ENCODE measurements around the gene LMO2. TPM values are rescaled to one million over a fixed set of nuclear protein-coding genes. Genes with fewer than 3 reads are reported as not detected.
A peak's percentile ranks its signal among the peaks of the same experiment; 100 is the strongest.

Gene LMO2
- total and polyA plus RNA-seq, 12 donors = 3.9 to 16.9 (median 9.8) TPM

GRCh38 chr11:33904102-33904501, 12.2 kb upstream of the LMO2 start:
- no peak for DNase-seq
- Histone ChIP-seq H3K27ac (no peak overlapping the region), H3K9me3 (peaks cover 0 to 4% (median 0%) of the 10 kb centered on the region in 11 donors), H3K36me3 (no peaks in the 10 kb centered on the region), H3K27me3 (peaks cover 0 to 10% (median 0%) of the 10 kb centered on the region in 7 donors), H3K4me3 (no peak overlapping the region), H3K4me1 (peaks cover under 1 to 32% (median 9%) of the 10 kb centered on the region in 9 donors)
- ATAC-seq = no peak
- 65 to 69% methylated on average over 5 of the region's 5 CpGs for WGBS, 2 donors
- intact Hi-C loops (cut with DNase I) = no loop called here
- TF ChIP-seq, protein P1, sequence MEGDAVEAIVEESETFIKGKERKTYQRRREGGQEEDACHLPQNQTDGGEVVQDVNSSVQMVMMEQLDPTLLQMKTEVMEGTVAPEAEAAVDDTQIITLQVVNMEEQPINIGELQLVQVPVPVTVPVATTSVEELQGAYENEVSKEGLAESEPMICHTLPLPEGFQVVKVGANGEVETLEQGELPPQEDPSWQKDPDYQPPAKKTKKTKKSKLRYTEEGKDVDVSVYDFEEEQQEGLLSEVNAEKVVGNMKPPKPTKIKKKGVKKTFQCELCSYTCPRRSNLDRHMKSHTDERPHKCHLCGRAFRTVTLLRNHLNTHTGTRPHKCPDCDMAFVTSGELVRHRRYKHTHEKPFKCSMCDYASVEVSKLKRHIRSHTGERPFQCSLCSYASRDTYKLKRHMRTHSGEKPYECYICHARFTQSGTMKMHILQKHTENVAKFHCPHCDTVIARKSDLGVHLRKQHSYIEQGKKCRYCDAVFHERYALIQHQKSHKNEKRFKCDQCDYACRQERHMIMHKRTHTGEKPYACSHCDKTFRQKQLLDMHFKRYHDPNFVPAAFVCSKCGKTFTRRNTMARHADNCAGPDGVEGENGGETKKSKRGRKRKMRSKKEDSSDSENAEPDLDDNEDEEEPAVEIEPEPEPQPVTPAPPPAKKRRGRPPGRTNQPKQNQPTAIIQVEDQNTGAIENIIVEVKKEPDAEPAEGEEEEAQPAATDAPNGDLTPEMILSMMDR (IDR thresholded peaks at IDR 0.05) = no peak

DNA sequence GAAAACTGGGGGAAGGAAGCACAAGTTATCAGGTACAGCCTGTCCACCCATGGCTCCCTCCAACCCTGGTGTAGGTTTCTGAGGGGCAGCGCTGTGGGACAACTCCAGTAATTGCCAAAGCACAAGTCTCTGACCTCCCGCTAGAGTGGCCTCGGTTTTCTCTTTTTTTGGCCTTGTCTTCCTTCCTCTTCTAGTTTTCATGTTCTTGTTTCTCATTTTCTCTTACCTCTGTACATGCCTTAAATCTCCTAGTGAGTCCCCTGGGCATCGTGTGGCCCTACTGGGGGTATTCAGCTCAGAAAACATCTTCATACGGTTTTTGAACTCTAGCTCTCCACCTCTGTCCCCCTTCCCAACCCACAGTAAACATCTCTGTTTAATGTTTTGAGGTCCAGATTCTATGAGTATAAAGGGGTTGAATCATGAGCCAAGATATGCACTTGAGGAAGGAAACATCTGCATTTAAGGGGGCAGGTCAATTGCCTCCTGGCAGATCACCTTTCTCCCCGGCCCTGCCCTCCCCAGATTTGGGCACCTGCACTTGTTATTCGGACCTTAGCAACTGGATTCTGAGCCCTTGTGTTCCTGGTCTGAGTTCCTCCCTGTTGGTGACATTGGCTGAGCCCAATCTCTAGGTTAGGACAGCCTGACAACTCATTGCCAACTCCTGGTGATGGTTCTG, 8.4 kb upstream of the LMO2 start:
- DNase-seq (no peak), ATAC-seq (no peak)
- TF ChIP-seq, protein P1 (IDR thresholded peaks at IDR 0.05) = no peak
- Histone ChIP-seq H3K4me3 (no peak overlapping the region), H3K27me3 (no peaks in the 10 kb centered on the region), H3K36me3 (no peaks in the 10 kb centered on the region), H3K27ac (no peak overlapping the region), H3K4me1 (peaks cover 3 to 37% (median 15%) of the 10 kb centered on the region in 9 donors), H3K9me3 (no peaks in the 10 kb centered on the region)
- intact Hi-C loops (cut with DNase I) = no loop called here
- 86 to 87% methylated on average over 7 of the region's 7 CpGs for WGBS, 2 donors

DNA sequence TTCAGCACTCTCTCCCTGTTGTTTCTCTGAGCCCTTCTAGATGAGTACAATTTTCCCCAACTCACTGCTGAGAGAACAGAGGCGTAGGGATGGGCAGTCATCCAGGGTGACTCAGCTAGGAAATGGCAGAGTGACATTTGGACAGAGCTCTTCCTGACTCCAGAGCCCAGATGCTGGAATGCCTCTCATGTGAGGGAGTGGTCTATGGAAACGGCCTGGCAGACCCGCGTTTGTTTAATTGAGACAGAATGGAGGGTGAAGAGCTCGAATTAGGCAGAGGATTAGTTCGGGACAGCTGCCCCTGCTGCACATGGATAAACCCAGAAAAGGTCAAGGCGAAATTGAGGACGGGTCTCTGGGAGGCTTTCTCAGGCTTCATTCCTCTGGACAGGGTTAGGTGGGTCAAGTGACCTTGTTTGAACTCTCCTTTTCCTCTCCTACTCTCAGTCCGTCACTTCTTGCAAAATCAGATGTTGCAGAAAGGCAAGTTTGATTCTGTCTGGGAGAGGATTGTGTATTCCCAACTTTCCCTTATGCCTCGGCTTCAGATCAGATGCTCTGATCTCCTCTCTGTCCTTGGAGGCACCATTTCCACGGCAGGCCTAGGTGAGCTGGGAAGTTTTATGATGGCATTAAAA, 7.6 kb upstream of the LMO2 start:
- Histone ChIP-seq H3K27ac (peak overlapping the region in 4 of 10 donors; percentile 6 to 23 (median 14)), H3K36me3 (no peaks in the 10 kb centered on the region), H3K9me3 (no peaks in the 10 kb centered on the region), H3K27me3 (no peaks in the 10 kb centered on the region), H3K4me1 (peaks cover 3 to 45% (median 15%) of the 10 kb centered on the region in 9 donors), H3K4me3 (no peak overlapping the region)
- WGBS, 2 donors = 27 to 33% methylated on average over 11 of the region's 11 CpGs
- TF ChIP-seq, protein P1 (IDR thresholded peaks at IDR 0.05) = no peak
- intact Hi-C loops (cut with DNase I) = loop anchor here in 1 of 10 donors (1.0 kb wide), 1 partner anchor 38 kb away; no protein-coding TSS in a partner anchor
- DNase-seq (peak; percentile 54 to 88), ATAC-seq (peak; percentile 96 to 99 (median 96))

DNA sequence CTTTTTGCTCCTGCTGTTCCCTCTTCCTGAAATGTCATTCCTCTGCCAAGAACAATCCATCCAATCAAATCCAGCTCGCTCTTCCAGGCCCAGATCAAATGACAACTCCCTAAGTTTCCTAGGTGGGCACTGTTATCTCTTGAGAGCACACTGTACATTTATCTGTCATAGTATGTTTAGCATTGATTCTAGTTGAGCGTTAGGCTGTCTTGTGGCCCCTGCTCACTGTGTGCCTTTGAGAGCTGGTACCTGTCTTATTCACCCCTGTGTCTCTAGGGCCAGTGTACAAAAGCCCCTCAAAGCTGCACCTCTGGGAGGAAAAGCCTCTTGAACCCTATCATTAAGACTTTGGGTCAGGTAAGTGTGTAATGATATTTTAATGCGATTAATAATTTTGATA, 7.1 kb upstream of the LMO2 start:
- H3K36me3 ChIP-seq = no peaks in the 10 kb centered on the region
- H3K4me3 ChIP-seq = no peak overlapping the region
- TF ChIP-seq, protein P1 (IDR thresholded peaks at IDR 0.05) = no peak
- peak overlapping the region in 1 of 10 donors; percentile 18 for H3K27ac ChIP-seq
- no peak for DNase-seq
- peak in 3 of 8 donors; percentile 8 to 12 (median 10) for ATAC-seq
- H3K9me3 ChIP-seq = no peaks in the 10 kb centered on the region
- H3K27me3 ChIP-seq = no peaks in the 10 kb centered on the region
- WGBS, 2 donors = 69 to 73% methylated on average over 3 of the region's 3 CpGs
- intact Hi-C loops (cut with DNase I) = loop anchor here in 1 of 10 donors (1.0 kb wide), 1 partner anchor 38 kb away; no protein-coding TSS in a partner anchor
- peaks cover 3 to 51% (median 15%) of the 10 kb centered on the region in 9 donors for H3K4me1 ChIP-seq

Data from heart right ventricle (tissue), 16 donors.